OCI-LY3 (cell line): Measurements from ENCODE around the gene C11orf98.

ENCODE experiments used
- EZH2phosphoT487 ChIP-seq: fragments of 200-600 bp; shearing (Covaris generic); IDR thresholded peaks from 2 replicates; pipeline ENCODE4 v1.6.1; 2018; ENCODE audit warnings: antibody characterized with exemption, mixed run types, low read depth
- TF ChIP-seq, protein P1 (sequence below): fragments of 200-600, 300-600 bp; sonication (generic); IDR thresholded peaks from 2 replicates; pipeline ENCODE4 v1.5.1; 2014; ENCODE audit warnings: antibody characterized with exemption, low read length, low read depth

DNA sequence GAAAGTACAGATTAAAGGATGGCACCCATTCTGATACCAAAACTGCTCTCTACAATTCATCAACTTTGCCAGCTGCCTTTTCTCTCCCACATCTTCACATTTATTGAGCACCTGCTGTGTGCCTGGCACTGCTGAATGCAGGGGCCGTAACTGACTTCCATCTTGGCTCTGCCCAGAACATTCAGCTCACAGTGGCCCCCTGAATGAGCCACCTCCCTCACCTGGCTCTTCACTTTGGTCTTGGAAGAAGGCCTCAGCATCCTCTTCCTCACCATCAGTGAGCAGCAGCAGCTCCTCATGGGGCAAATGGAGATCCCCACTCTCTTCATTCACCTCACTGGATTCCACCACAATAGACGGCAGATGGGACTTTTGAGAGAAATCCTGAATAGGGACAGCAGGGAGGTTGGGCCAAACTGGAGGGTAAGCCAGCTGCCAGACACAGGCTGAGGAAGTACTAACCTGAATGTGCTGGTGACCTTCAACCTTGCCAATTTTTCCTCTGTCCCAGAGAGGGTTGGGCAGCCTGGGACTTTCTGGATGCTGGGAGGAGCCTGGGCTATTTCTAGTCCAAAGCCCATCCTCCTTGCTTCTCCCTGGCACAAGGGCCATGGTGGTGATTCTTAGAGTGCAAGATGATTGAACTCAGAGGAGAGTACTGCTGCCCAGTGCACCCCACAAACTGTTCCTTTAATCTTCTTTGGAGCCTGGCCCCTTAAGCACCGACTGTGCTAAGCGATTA is 4.6 kb upstream of the C11orf98 start:
- TF ChIP-seq, protein P1, sequence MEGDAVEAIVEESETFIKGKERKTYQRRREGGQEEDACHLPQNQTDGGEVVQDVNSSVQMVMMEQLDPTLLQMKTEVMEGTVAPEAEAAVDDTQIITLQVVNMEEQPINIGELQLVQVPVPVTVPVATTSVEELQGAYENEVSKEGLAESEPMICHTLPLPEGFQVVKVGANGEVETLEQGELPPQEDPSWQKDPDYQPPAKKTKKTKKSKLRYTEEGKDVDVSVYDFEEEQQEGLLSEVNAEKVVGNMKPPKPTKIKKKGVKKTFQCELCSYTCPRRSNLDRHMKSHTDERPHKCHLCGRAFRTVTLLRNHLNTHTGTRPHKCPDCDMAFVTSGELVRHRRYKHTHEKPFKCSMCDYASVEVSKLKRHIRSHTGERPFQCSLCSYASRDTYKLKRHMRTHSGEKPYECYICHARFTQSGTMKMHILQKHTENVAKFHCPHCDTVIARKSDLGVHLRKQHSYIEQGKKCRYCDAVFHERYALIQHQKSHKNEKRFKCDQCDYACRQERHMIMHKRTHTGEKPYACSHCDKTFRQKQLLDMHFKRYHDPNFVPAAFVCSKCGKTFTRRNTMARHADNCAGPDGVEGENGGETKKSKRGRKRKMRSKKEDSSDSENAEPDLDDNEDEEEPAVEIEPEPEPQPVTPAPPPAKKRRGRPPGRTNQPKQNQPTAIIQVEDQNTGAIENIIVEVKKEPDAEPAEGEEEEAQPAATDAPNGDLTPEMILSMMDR: no peak
- TF ChIP-seq EZH2phosphoT487: no peak
